ENCODE results near the gene ANO9. TPM values are rescaled to one million over a fixed set of nuclear protein-coding genes. Genes with fewer than 3 reads are reported as not detected.

The ANO9 gene
- total and polyA plus RNA-seq, 5 donors from 2014 or later: 8.9 to 153 (median 13.3) TPM

Other genes with a start within 250 kb of the ANO9 start
- not detected for gene SCGB1C1, start 248.9 kb downstream of the ANO9 start, total RNA-seq
- not detected for gene SCGB1C1, start 248.9 kb downstream of the ANO9 start, polyA plus RNA-seq
- 66.4 TPM for gene BET1L, start 234.6 kb downstream of the ANO9 start, total RNA-seq
- 10 to 100 TPM; 58.2 to 84.4 (median 64.6) TPM for gene BET1L, start 234.6 kb downstream of the ANO9 start, polyA plus RNA-seq
- 135 TPM for gene RIC8A, start 234.3 kb downstream of the ANO9 start, total RNA-seq
- 10 to 100 TPM; 74.1 to 89.7 (median 78.6) TPM for gene RIC8A, start 234.3 kb downstream of the ANO9 start, polyA plus RNA-seq
- 14.2 TPM for gene SIRT3, start 205.7 kb downstream of the ANO9 start, total RNA-seq
- gene SIRT3, start 205.7 kb downstream of the ANO9 start, polyA plus RNA-seq: 10 to 100 TPM in 2 of 4 donors, 1 to 10 TPM in 2; 6.9 to 12.4 (median 10.3) TPM
- 99.6 TPM for gene PSMD13, start 205.0 kb downstream of the ANO9 start, total RNA-seq
- 100 to 1,000 TPM; 223 to 276 (median 261) TPM for gene PSMD13, start 205.0 kb downstream of the ANO9 start, polyA plus RNA-seq
- 1.8 TPM for gene NLRP6, start 163.6 kb downstream of the ANO9 start, total RNA-seq
- 1 to 10 TPM in 3 of 4 donors, under 1 TPM in 1; 0.36 to 4.0 (median 2.4) TPM for gene NLRP6, start 163.6 kb downstream of the ANO9 start, polyA plus RNA-seq
- 188 TPM for gene PGGHG, start 152.9 kb downstream of the ANO9 start, total RNA-seq
- gene PGGHG, start 152.9 kb downstream of the ANO9 start, polyA plus RNA-seq: 1 to 10 TPM; 1.5 to 2.9 (median 2.5) TPM
- not detected for gene IFITM5, start 142.5 kb downstream of the ANO9 start, total RNA-seq
- not detected for gene IFITM5, start 142.5 kb downstream of the ANO9 start, polyA plus RNA-seq
- 376 TPM for gene IFITM2, start 134.2 kb downstream of the ANO9 start, total RNA-seq
- gene IFITM2, start 134.2 kb downstream of the ANO9 start, polyA plus RNA-seq: 1,000 to 10,000 TPM; 1,701 to 2,097 (median 1,858) TPM
- 320 TPM for gene IFITM1, start 128.0 kb downstream of the ANO9 start, total RNA-seq
- 1,000 to 10,000 TPM; 1,249 to 1,544 (median 1,415) TPM for gene IFITM1, start 128.0 kb downstream of the ANO9 start, polyA plus RNA-seq
- gene IFITM3, start 121.2 kb downstream of the ANO9 start, total RNA-seq: 6.7 TPM
- 10 to 100 TPM in 2 of 4 donors, 1 to 10 TPM in 2; 3.5 to 94.8 (median 42.6) TPM for gene IFITM3, start 121.2 kb downstream of the ANO9 start, polyA plus RNA-seq
- gene B4GALNT4, start 72.5 kb downstream of the ANO9 start, total RNA-seq: 0.99 TPM
- gene B4GALNT4, start 72.5 kb downstream of the ANO9 start, polyA plus RNA-seq: not detected
- 0.30 TPM for gene PKP3, start 47.8 kb downstream of the ANO9 start, total RNA-seq
- gene PKP3, start 47.8 kb downstream of the ANO9 start, polyA plus RNA-seq: under 1 TPM in 3 of 4 donors, not detected in 1; 0.09 to 0.75 (median 0.27) TPM
- 387 TPM for gene SIGIRR, start 27.0 kb downstream of the ANO9 start, total RNA-seq
- 100 to 1,000 TPM; 213 to 274 (median 220) TPM for gene SIGIRR, start 27.0 kb downstream of the ANO9 start, polyA plus RNA-seq
- 19.3 TPM for gene PTDSS2, start 8.3 kb upstream of the ANO9 start, total RNA-seq
- gene PTDSS2, start 8.3 kb upstream of the ANO9 start, polyA plus RNA-seq: 1 to 10 TPM; 6.1 to 8.3 (median 6.8) TPM
- gene RNH1, start 65.2 kb upstream of the ANO9 start, total RNA-seq: 112 TPM
- gene RNH1, start 65.2 kb upstream of the ANO9 start, polyA plus RNA-seq: 100 to 1,000 TPM; 126 to 155 (median 133) TPM
- gene HRAS, start 93.6 kb upstream of the ANO9 start, total RNA-seq: 35.0 TPM
- gene HRAS, start 93.6 kb upstream of the ANO9 start, polyA plus RNA-seq: 10 to 100 TPM; 15.9 to 35.2 (median 21.1) TPM
- gene LRRC56, start 95.5 kb upstream of the ANO9 start, total RNA-seq: 5.8 TPM
- 1 to 10 TPM in 2 of 4 donors, under 1 TPM in 2; 0.89 to 3.1 (median 1.8) TPM for gene LRRC56, start 95.5 kb upstream of the ANO9 start, polyA plus RNA-seq
- 5.1 TPM for gene LMNTD2, start 118.7 kb upstream of the ANO9 start, total RNA-seq
- 1 to 10 TPM in 2 of 4 donors, under 1 TPM in 2; 0.79 to 1.4 (median 1.0) TPM for gene LMNTD2, start 118.7 kb upstream of the ANO9 start, polyA plus RNA-seq
- 27.2 TPM for gene RASSF7, start 119.0 kb upstream of the ANO9 start, total RNA-seq
- 10 to 100 TPM; 23.9 to 34.2 (median 31.8) TPM for gene RASSF7, start 119.0 kb upstream of the ANO9 start, polyA plus RNA-seq
- gene PHRF1, start 134.5 kb upstream of the ANO9 start, total RNA-seq: 43.8 TPM
- 1 to 10 TPM; 3.8 to 6.0 (median 5.0) TPM for gene PHRF1, start 134.5 kb upstream of the ANO9 start, polyA plus RNA-seq
- gene IRF7, start 173.9 kb upstream of the ANO9 start, total RNA-seq: 120 TPM
- gene IRF7, start 173.9 kb upstream of the ANO9 start, polyA plus RNA-seq: 10 to 100 TPM; 27.2 to 38.9 (median 28.6) TPM
- gene CDHR5, start 182.9 kb upstream of the ANO9 start, total RNA-seq: not detected
- gene CDHR5, start 182.9 kb upstream of the ANO9 start, polyA plus RNA-seq: not detected
- gene SCT, start 185.2 kb upstream of the ANO9 start, total RNA-seq: not detected
- not detected for gene SCT, start 185.2 kb upstream of the ANO9 start, polyA plus RNA-seq
- not detected for gene DRD4, start 195.3 kb upstream of the ANO9 start, total RNA-seq
- not detected for gene DRD4, start 195.3 kb upstream of the ANO9 start, polyA plus RNA-seq